WERI-Rb-1 (cell line): ENCODE measurements around the gene ROR1.

Experiments used
- DNase-seq: peaks from one replicate; pipeline ENCODE4 v3.0.0-alpha.2; 2020
- H3K27ac ChIP-seq: fragments of 250-450 bp; sonication (Bioruptor Pico); 2 replicates; pipeline ENCODE4 v1.5.1; 2020; ENCODE audit warnings: mild to moderate bottlenecking, moderate library complexity
- H3K27me3 ChIP-seq: fragments of 250-450 bp; sonication (Bioruptor Pico); 2 replicates; pipeline ENCODE4 v1.5.1; 2021; ENCODE audit warnings: mild to moderate bottlenecking, low read depth, moderate library complexity; ENCODE audit not compliant: insufficient read depth, severe bottlenecking
- H3K36me3 ChIP-seq: fragments of 250-450 bp; sonication (Bioruptor Pico); 2 replicates; pipeline ENCODE4 v1.5.1; 2020; ENCODE audit warnings: mild to moderate bottlenecking, moderate library complexity
- H3K4me3 ChIP-seq: 2 replicates; pipeline ENCODE4 v1.5.1; 2011; ENCODE audit warnings: low read depth, mild to moderate bottlenecking, control low read depth, low read length
- H3K9me3 ChIP-seq: fragments of 250-450 bp; sonication (Bioruptor Pico); 2 replicates; pipeline ENCODE4 v1.5.1; 2021; ENCODE audit warnings: mild to moderate bottlenecking, moderate library complexity; ENCODE audit not compliant: severe bottlenecking
- CTCF ChIP-seq: IDR thresholded peaks from 2 replicates; pipeline ENCODE4 v1.5.1; 2011; ENCODE audit warnings: low read depth, mild to moderate bottlenecking, control low read depth, inconsistent platforms, low read length

The ROR1 gene

GRCh38 chr1:63750721-63751120, 23.1 kb upstream of the ROR1 start:
- Histone ChIP-seq H3K27ac (no peak overlapping the region), H3K9me3 (no peaks in the 10 kb centered on the region), H3K4me3 (no peak overlapping the region), H3K36me3 (no peaks in the 10 kb centered on the region), H3K27me3 (no peaks in the 10 kb centered on the region)
- DNase-seq = no peak
- no peak for TF ChIP-seq CTCF

- TF ChIP-seq CTCF = no peak
- H3K4me3 ChIP-seq = no peak overlapping the region
- no peaks in the 10 kb centered on the region for H3K9me3 ChIP-seq
- DNase-seq = no peak
- H3K36me3 ChIP-seq = no peaks in the 10 kb centered on the region
- no peak overlapping the region for H3K27ac ChIP-seq
- no peaks in the 10 kb centered on the region for H3K27me3 ChIP-seq
These were observed 21.6 kb upstream of the ROR1 start for GRCh38 chr1:63752176-63752575.

DNA sequence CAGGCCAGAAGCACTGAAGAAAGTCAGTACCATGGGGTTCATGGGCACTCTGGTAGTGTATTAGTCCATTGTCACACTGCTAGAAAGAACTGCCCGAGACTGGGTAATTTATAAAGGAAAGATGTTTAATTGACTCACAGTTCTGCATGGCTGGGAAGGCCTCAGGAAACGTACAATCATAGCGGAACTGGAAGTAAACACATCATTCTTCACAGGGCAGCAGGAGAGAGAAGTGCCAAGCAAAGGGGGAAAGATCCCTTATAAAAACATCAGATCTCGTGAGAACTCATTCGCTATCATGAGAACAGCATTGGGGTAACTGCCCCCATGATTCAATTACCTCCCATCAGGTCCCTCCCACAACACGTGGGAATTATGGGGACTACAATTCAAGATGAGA, 20.2 kb upstream of the ROR1 start:
- TF ChIP-seq CTCF = no peak
- Histone ChIP-seq H3K36me3 (no peaks in the 10 kb centered on the region), H3K27ac (no peak overlapping the region), H3K27me3 (no peaks in the 10 kb centered on the region), H3K9me3 (no peaks in the 10 kb centered on the region), H3K4me3 (no peak overlapping the region)
- DNase-seq = no peak

DNA sequence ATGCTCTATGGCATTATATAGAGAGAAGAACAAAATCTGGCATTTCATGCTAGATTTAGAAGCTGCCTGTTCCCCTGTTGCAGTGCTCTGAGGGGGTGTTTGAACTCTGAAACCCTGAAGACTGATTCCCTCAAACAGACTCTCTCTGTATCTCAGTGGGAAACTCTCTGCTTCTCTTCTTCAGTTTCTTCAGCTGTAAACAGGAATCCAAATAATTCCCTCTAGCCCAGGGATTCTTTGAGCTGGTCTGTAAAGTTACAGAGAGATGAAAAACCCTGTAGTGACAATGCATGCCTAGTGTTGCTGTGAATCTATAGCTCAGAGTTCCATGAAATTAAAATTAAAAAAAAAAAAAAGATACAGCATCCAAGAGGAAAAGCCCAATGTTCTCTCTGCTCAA, 17.0 kb upstream of the ROR1 start:
- Histone ChIP-seq H3K27ac (no peak overlapping the region), H3K36me3 (no peaks in the 10 kb centered on the region), H3K27me3 (no peaks in the 10 kb centered on the region), H3K4me3 (no peak overlapping the region), H3K9me3 (no peaks in the 10 kb centered on the region)
- DNase-seq = no peak
- no peak for TF ChIP-seq CTCF

- TF ChIP-seq CTCF = no peak
These were observed 16.5 kb upstream of the ROR1 start for GRCh38 chr1:63757334-63757733.

GRCh38 chr1:63758791-63759190, 15.0 kb upstream of the ROR1 start:
- Histone ChIP-seq H3K4me3 (no peak overlapping the region), H3K27ac (no peak overlapping the region), H3K9me3 (no peaks in the 10 kb centered on the region), H3K36me3 (no peaks in the 10 kb centered on the region), H3K27me3 (no peaks in the 10 kb centered on the region)
- TF ChIP-seq CTCF = no peak
- DNase-seq = no peak

More at GRCh38 chr1:63757334-63757733, 16.5 kb upstream of the ROR1 start:
- no peak for DNase-seq
- H3K27me3 ChIP-seq = no peaks in the 10 kb centered on the region
- H3K36me3 ChIP-seq = no peaks in the 10 kb centered on the region
- H3K9me3 ChIP-seq = no peaks in the 10 kb centered on the region
- no peak overlapping the region for H3K27ac ChIP-seq
- H3K4me3 ChIP-seq = no peak overlapping the region
